HG02852 (cell line): ENCODE results near the gene CIDEA.
"Not testable (repeated sequence)": the region's sequence is repeated elsewhere in the genome, so short reads cannot be mapped to it uniquely, and the experiment has no call there.

Experiments
- ATAC-seq: cut with Tn5 transposase; IDR thresholded peaks from one replicate; pipeline ENCODE4 v1.9.1; 2021; ENCODE audit warnings: mild to moderate bottlenecking, moderate library complexity; ENCODE audit not compliant: unreplicated experiment

CIDEA gene

DNA sequence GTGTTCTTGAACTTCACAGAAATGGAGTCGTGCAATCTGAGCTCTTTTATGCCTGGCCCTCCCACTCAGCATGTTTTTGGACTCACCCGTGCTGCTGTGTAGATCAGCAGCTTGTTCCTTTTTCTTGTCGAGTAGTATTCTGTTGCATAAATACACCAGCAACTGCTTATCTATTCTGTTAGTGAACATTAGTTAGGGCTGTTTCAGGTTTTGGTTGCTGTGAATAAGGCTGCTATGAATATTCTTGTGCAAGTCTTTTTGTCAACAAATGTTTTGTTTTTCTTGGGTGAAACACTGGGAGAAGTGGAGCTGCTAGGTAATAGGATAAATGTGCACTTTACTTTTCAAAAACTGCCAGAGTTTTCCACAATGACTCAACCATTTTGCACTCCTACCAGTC, 15.3 kb upstream of the CIDEA start:
- no peak for ATAC-seq

DNA sequence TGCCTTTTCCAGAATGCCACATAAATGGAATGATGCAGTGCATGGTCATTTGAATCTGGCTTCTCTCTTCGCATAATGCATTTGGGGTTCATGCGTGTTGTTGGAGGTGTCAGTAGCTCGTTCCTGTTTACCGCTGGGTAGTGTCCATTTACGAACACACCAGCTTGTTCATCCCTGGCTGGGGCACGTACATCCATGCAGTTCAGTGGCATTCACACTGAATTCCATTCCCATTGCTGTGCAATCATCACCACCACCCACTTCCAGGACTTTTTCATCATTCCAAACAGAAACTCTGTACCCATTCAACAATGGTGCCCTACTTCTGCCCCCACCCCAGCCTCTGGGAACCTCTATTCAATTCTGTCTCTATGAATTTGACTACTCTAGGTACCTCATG, 14.7 kb upstream of the CIDEA start:
- no peak for ATAC-seq

DNA sequence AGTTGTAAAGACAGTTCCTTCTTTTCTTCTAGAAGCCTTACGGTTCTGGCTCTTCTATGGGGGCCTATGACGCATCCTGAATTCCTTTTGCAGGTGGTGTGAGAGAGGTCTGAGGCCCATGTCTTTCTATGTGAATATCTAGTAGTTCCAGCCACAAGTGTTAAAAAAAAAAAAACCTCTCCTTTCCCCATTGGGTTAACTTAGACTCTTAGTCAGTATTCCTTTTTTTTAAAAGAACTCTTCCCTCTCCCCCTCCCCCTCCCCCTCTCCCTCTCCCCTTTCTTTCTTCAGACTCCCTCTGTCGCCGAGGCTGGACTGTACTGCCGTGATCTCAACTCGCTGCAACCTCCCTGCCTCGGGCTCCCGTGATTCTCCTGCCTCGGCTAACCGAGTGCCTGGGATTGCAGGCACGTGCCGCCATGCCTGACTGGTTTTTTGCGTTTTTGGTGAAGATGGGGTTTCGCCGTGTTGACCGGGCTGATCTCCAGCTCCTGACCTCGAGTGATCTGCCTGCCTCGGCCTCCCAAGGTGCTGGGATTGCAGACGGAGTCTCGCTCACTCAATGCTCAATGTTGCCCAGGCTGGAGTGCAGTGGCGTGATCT, 11.4 kb upstream of the CIDEA start:
- ATAC-seq = no peak

DNA sequence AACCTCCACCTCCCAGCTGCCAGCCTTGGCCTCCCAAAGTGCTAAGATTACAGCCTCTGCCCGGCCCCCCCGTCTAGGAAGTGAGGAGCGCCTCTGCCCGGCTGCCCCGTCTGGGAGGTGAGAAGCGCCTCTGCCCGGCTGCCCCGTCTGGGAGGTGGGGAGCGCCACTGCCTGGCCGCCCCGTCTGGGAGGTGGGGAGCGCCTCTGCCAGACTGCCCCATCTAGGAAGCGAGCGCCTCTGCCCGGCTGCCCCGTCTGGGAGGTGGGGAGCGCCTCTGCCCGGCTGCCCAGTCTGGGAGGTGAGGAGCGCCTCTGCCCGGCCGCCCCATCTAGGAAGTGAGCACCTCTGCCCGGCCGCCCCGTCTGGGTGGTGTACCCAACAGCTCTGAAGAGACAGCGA, 10.9 kb upstream of the CIDEA start:
- not testable (repeated sequence) for ATAC-seq

DNA sequence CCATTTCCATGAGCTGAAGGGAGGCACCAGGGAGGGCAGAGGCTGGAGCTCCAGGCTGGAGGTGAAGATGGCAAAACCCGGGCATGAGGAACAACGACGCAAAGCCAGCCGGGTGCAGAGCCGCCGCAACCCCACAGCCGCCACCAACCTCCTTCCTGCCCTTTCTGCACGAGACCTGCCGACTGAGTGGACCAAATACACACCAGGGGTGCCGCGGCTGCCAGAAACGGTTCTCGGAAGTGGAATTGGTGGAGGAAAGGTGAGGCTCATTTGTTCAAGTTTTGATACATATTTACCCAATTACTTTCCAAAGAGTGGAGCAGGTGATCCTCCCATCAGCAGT, 8.4 kb upstream of the CIDEA start:
- no peak for ATAC-seq

DNA sequence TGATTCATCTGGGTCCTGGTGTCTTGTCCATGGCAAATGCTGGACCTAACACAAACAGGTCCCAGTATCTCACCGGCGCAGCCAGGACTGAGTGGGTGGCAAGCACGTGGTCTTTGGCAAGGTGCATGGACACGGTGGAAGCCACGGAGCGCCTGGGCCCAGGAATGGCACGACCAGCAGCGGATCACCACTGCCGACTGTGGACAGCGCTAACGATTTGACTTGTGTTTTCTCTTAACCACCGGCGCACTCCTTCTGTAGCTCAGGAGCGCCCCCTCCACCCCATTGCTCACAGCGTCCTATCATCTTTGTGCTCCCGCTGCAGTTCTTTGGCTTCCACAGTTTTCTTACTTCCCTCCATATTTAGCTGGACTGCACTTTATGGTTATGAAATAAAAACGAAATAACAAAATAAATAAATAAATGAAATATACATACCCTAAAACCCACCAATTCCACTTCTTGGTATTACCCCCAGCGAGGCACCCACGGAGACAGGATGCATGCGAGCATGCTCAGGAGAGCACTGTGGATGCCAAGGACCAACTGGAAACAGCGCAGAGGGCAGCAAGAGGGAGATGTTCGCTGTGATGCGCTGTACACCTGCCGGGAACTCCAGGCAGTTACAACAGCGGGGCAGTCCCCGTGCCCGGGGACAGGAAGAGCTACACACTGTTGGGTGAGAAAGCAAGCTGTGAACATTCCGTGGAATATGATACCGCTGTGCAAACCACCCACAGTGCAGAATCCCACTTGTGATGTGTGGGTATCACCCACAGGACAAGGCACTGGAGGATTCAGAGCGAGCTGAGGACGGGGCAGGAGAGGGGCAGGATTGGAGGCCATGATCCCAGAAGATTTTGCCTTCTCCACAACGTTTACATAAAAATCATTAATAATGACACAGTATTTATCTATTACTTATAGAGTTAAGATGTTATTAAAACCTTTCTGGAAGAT, 7.0 kb upstream of the CIDEA start:
- ATAC-seq = no peak

DNA sequence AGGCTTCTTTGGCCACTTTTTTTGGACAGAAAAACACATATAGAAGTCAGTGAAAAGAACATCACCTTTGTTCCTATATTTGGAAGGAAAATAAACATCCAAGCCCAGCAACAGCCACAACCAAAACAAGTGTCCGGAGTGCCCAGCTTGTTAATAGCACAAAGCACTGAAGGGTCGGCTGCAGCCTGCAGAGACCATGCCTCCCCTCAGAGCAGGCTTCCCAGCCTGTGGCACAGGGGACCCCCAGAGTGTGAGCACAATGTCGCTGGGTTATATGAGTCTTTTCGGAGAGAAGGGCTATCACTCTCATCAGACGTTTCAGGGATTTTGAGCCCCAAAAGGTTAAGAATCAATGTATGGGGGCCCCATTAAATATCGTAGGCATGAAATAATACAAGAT, 6.2 kb upstream of the CIDEA start:
- no peak for ATAC-seq

DNA sequence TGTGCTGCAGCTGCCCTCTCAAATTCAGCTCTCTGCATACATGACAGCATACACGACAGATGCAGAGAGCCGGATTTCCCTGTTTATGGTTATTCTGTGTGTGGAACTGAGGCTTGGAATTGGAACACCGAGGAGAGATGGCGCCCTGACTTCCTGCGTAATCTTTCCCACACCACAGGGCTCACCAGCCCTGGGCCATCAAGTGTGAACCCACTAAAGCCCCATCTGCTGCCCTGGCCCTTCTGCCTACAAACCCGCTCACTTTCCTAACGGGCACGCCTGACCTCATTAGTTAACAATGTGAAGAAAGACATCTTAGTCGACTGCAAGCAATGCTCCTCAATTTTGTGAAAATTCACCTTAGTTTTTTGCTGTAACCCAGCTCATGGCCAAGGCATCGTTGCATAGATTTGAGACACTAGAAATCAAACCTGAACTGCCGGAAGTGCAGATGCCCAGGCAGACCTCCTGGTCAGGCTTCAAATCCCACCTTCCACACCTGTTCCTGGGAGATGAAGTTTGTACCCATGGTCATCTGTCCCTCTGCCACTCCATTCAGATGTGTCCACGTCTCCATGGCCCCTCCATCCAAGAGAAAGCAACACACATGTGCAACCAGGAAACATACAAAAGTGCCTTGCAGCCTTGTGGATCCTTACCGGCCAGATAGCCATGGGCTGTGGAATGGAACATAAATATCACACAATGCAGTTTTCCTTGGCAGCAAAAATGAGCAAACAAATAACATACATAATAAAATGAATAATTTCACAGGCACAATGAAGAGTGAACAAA, 5.0 kb upstream of the CIDEA start:
- ATAC-seq = no peak

DNA sequence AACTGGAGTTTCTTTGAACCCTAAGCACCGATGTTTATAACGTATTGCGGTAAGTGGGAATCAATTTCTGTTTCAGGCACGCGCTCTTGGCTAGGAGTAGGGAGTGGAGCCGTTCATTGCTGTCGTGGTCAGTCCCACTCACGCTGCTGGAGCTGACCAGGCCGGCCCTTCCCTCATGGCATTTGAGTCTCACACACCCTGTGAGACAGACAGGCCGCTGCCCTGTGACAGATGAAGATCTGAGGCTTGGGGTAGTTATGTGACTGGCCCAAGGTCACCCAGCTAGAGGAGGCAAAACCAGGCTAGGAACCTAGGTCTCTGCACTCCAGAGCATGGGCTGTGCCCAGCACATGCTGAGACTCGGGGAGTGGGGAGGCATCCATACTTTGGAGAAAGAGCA, 2.9 kb upstream of the CIDEA start:
- no peak for ATAC-seq

DNA sequence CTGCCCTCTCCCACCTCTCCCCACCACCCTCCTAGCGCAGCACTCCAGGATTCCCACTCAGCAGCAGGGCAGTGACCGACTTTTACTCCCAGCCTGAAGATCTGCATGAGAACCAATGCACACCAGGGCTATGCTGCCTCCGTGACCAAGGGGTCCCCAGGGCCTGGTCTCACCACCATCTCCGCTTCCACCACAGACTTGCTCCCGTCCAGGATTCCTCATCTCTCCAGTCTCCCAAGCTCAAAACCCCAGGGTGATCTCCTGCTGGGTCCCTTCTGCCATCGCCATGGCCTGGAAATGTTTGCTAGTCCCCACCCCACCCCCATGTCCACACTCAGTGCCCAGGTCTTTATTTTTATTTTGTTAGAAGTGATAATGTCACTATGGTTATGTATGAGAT, 2.1 kb upstream of the CIDEA start:
- no peak for ATAC-seq

DNA sequence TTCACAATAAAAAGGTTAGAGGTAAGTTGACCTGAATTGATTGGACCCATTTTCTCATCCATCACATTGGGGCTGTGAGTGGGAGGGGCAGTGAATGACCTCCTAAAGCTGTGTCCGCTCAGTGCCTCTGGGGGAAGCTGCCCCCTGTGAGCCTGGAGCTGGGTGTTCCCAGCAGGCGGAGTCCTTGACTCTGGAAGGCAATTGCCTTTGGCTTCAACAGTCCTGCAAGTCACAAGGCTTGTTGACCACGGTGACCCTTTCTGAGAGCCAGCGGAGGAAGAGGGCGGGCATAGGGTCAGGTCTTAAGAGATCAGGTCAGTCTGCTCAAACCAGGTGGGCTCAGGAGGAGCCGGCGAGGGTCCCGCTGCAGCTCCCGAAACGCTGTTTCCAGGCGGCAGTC, 1.1 kb upstream of the CIDEA start:
- no peak for ATAC-seq

DNA sequence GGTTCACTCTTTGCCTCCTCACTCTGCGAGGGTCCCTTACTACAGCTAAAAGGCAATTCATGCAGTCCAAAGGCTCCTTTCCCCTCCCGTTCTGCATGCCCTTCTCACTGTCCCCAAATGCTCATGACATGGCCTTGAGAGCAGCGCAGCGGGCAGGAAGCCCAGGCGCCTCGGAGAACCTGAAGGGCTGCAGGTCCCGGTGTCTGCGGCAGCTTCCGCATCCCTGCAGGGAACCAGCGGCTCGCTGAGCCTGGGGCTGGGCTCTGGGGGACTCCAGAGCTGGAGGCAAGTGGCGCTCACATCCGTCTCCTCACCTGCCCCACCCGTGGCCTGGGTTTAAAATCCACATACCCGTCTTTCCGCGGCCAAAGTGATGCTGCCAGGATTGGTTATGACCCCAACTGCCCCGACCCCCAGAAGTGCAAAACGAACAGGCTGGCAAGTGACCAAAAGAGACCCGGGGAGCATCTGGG, 462 bp upstream of the CIDEA start:
- ATAC-seq = no peak

DNA sequence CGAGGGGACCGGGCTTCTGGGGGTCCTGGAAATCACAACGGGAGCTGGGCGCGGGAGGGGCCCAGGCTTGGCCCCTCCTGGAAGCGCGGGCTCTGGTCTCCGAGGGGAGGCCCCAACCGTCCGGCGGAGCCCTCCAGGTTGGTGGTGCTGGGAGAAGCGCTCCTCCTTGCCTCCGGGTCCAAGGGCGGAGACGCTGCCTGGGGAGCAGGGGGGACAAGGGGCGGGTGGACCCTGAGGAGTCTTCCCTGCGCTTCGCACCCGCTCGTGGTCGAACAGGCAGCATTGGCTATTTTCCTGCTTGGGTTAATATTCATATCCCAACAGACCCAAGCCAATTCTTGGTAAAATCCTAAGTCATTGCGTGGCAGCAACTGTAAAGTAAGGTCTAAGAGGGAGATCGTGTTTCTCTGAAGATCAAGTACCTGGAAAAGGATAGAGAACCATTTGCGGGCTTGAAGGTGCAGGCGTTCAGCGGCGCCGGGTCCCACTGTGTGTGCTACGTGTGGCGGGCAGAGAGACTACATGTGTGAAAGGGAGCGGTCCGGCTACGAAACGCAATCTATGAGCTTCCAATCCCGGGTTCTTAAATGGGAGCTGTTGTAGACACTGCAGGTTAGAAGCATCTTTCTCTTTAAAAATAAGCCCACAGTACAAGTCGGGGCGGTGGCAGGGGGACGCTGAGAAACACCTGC, 805 bp downstream of the CIDEA start:
- no peak for ATAC-seq

DNA sequence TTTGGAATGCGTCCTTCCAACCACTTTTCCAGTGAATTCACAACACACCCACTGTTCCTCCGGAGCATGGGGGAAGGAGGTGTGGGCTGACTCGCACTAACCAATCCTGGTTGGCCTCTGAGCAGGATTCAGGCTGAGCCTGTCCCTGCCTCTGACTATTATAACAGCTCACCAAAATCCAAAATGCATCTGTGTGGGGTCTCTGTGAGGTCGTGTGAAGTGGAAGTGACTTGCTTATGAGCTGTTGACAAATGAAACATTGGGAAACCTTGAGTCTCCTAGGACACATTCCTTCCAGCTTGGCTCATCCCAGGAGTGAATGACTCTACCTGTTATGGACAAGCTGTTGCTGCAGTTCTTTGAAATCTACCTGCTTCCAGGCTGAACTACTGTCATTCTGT, 1.5 kb downstream of the CIDEA start:
- no peak for ATAC-seq

DNA sequence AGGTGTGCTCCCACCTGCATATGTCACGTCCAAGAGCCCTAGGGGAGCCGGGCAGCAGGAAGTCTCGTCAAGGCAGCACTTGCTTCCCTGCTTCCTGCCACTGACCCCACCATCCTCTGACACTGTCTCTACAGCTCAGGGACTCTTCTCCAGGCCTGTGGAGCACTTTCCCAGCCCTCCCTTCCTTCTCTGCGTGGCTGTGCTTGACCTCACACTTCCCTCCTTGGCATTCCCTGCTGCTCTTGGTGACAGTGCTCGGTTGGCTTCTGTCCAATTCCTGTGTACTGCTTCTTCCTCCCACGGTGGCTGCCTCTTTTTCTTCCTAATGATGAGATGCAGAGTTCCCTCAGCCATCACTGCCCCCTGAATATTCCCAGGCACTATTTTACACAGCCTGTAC, 2.8 kb downstream of the CIDEA start:
- no peak for ATAC-seq

DNA sequence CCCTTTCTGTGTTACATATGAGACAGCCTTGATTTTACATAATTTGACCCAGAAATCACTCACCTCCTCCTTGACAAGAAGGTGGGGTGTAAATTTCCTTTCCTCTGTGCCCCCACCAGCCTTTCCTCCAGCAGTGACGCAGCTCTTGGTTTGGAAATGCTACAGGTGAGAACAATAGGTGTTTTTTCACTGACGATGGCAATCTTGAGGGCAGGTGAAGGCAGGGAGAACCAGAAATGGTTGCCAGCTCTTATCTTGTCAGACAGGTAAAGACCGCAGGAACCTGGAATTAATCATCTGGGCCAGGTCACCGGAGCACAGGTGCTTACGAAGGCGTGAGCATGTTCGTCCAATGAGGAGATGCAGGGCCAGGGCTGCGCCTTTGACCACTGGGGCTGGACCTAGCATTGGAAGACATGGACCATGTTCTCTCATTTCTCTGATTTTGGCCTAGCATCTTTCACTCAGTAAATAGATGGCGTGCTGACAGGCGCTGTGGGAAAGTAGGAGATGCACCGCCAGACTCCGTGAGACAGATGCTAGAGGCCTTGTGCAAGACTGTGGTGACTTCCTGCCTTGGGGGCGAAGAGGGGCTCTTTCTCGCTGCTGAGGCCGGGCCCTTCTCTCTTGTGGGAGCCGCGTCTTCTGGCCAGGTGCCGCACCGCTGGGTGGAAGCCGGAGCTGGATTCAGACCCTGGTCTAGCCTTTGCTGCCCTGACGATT, 4.0 kb downstream of the CIDEA start:
- ATAC-seq = no peak

DNA sequence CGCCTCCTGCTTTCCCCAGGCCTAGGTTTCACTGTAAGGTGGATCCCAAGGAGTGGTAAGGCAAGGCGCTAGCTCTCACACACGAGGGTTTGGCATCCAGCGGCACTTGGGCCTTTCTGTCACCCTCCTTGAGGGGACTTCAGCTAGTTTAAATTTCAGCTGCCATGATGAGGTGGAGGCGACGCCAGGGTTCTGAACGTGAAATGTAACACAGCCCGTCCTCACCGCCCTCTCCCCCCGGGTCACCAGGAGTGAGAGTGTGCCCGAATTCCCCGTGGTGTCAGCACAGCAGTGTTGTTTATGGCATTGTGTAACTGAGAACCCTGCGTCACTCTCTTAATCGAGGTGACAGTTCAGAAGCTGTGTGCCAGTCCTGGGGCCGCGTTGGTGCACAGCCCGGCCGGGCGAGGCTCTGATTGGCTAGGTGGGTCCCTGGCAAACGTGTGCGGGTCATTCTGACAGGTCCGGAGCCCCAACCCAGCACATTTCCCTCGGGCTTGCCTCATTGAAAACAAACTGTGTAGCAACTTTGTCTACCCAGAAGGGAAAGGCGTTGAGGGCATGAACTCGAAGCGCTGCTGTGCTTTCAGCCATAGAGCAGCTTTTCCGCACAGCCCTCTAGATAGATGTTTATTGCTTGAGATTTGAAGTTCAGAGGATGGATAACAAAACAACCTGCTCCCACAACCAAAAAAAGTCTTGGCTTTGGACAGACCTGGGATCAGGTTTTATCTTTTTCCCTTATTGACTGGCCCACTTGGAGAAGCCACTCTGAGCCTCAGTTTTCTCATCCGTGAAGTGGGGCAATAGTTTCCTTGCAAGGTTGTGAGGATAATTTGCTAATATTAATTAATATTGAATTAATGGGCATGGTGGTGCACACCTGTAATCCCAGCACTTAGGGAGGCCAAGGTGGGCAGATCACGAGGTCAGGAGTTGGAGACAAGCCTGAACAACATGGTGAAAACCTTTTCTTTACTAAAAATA, 4.9 kb downstream of the CIDEA start:
- no peak for ATAC-seq

DNA sequence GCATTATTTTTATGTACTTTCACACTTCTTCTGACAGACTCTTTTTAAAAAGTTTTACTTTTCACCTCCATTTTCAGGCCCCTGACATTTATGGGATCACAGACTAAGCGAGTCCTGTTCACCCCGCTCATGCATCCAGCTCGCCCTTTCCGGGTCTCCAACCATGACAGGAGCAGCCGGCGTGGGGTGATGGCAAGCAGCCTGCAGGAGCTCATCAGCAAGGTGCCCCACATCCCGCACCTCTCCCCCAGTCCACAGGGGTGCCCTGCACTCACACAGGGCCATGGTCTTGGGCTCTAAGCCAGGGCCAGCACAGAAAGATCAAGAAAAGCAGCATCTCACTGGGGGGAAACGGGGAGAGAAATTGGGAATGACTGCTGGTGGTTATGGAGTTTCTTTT, 8.6 kb downstream of the CIDEA start:
- no peak for ATAC-seq

DNA sequence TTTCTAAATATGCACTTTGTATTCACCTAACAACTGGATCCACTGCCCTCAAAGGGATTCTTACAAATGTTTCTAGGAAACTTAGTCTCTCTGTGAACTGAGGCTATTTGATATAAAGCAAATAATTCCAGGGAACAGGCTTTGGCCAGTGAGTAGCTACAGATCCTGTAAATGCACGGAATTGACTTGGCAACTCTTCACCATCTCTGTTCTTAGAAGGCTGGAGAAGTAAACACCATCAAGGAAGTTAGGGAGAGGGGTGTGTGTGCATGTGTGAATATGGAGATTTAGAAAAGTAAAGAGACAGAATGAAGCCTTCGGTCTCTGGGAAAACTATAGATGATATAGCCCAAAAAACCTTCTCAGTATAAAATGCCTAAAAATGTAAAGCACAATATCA, 10.7 kb downstream of the CIDEA start:
- no peak for ATAC-seq
